GM21576 (cell line): ENCODE measurements around the gene TMEM129.

ENCODE experiments used
- ATAC-seq: cut with Tn5 transposase; IDR thresholded peaks from one replicate; pipeline ENCODE4 v1.9.1; 2021; ENCODE audit warnings: mild to moderate bottlenecking, moderate library complexity; ENCODE audit not compliant: unreplicated experiment

Gene TMEM129

GRCh38 chr4:1721666-1722550 lies 785 bp upstream of the TMEM129 start:
- no peak for ATAC-seq

- ATAC-seq: peak; percentile 21
Measured at GRCh38 chr4:1720163-1720983, 750 bp downstream of the TMEM129 start.

- ATAC-seq: no peak
Measured at GRCh38 chr4:1718095-1718850, 2.9 kb downstream of the TMEM129 start.

- ATAC-seq: no peak
Measured at GRCh38 chr4:1717129-1718094, 3.7 kb downstream of the TMEM129 start.

- no peak for ATAC-seq
Measured at GRCh38 chr4:1716065-1716945, 4.8 kb downstream of the TMEM129 start.

- ATAC-seq: no peak
Measured at GRCh38 chr4:1715002-1715758, 5.9 kb downstream of the TMEM129 start.

GRCh38 chr4:1714303-1715001 lies 6.7 kb downstream of the TMEM129 start:
- no peak for ATAC-seq

- peak; percentile 9 for ATAC-seq
Measured at GRCh38 chr4:1713003-1713851, 7.9 kb downstream of the TMEM129 start.

GRCh38 chr4:1712216-1713002 lies 8.7 kb downstream of the TMEM129 start, which contains the start of gene SLBP:
Gene SLBP, minus strand, starts transcription at chr4:1712319. Its CDS starts 131 bp downstream, at chr4:1712188.
- peak; percentile 74 for ATAC-seq

- peak; percentile 6 for ATAC-seq
Measured at GRCh38 chr4:1711571-1712215, 9.4 kb downstream of the TMEM129 start.

- ATAC-seq: no peak
Measured at GRCh38 chr4:1711055-1711570, 10.0 kb downstream of the TMEM129 start.

- ATAC-seq: no peak
Measured at GRCh38 chr4:1708581-1708980, 12.5 kb downstream of the TMEM129 start.

- ATAC-seq: no peak
Measured at GRCh38 chr4:1706358-1706757, 14.8 kb downstream of the TMEM129 start.

- no peak for ATAC-seq
Measured at GRCh38 chr4:1705732-1706131, 15.4 kb downstream of the TMEM129 start.

- ATAC-seq: no peak
Measured at GRCh38 chr4:1703867-1704266, 17.3 kb downstream of the TMEM129 start.
